ENCODE data around the gene OXNAD1.
A peak's percentile ranks its signal among the peaks of the same experiment; 100 is the strongest.

Gene OXNAD1

DNA sequence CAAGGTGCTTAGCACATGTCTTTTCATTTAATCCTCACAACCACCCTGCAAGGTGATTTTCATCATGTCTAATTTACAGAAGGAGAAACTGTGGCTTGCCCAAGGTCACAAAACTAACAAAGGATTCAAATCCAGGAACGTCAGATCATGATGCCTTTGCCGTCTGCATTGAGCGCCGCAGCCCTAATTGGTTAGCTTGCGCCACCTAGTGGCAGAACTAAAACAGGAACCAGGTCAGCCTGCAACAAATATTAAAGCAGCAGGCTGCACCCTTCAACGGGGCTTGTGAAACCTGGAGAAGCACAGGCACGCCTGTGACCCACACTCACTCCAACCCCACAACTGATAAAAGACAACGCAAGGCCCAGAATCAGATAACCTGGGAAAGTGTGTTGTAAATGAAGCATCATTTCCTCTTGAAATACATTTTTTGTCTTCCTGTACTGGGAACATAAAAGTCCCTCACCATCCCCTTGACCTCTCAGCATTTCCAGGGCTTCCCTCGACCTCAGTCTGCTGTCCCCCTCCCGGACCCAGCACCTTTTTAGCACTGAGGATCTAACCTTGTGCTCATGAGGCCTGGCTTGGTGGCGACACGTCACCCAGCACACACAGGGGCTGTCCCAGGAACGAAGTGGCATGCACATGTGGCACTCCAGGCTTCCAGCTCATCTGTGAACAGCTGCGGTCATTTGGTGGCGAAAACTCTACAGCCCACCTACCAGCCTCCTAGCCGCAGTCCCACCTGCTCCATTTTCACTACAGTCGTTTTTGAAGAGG, 17.5 kb upstream of the OXNAD1 start:
- DNase-seq = peak; percentile 69

DNA sequence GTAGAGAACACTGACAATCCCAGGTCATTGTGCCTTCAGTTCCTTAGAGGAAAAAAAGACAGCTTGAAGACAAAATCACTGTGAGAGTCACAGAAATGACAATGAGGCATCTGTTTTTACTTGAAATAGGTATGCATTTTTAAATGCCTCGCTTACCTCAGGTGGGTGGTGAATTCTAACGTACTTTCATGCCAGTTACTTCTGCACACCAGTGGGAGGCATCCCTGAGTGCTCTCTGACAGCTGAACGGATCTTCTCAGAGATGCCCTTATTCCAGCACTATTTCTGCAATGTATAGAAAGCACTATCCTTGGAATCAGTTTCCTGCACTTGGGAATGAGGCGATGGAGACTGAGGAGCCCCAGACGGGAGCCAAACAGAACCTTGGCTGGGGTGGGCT, 16.5 kb upstream of the OXNAD1 start:
- DNase-seq = no peak

DNA sequence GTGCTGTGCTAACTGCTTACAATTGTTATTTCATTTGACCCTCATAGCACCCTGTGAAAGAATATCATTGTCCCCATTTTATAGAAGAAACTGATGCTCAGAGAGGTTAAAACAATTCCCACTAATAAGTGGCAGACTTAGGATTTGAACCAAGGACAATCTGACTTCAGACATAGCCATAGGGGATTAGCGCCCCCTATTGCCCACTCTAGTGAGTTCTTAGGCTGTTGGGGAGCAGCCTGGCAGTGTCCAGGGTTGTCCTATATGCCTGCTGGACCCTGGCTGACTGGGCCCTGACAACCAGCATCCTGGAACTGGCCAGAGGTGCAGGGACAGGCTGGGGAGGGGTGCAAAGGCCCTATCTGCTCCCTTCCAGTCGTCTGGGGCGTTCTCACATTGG, 15.7 kb upstream of the OXNAD1 start:
- DNase-seq = no peak

DNA sequence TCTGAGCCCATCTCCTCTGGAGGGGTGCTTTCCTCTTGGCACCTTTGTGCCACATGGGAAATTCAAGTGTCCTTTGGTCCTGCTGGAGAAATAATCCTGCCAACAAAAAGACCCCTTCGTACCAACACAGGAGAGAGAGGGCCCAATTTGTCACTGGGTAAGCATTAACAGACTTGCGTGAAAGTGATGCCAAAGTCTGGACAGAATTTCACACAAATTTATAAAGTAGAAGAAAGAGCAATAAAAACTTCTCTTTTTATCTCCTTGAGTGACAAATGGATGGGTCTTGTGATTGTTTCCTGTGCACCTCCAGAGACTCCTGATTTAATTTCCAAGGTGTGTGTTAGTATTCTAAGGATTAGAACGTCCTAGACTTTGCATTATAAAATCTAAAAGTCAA, 15.1 kb upstream of the OXNAD1 start:
- no peak for DNase-seq

DNA sequence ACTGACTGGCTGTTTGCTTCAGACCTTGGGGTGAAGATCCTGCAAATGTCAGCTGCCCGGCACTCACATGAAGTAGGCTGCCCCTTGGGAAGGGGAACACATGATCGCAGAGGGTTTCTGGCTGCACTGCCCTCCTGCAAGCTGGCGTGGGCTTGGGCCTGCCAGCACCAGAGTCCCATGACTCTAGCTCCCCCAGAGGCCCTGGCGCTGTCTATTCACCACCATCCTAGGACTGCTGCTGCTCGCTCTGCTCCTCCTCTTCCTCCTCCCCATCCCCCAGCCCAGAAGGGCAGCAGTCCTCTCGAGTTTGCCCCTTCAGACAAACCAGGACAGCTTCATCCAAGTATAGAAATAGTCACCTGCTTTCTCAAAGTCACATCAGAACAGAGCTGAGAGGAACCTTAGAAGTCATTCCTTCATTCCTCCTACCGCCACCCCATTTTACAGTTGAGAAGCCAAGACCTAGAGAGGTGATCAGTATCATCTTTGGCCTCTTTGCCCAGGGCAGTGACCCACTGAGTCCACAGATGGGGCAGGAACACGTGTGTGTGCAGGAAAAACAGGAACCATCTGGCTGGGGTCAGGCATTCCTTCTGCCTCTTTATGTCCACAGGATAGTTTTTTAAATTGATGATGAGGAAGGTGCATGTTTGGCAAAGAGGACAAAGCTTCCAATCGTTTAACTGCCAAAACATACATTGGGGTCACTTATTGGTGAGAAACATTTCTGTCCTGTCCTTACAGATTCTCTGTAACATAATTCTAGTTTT, 13.5 kb upstream of the OXNAD1 start:
- DNase-seq = no peak

DNA sequence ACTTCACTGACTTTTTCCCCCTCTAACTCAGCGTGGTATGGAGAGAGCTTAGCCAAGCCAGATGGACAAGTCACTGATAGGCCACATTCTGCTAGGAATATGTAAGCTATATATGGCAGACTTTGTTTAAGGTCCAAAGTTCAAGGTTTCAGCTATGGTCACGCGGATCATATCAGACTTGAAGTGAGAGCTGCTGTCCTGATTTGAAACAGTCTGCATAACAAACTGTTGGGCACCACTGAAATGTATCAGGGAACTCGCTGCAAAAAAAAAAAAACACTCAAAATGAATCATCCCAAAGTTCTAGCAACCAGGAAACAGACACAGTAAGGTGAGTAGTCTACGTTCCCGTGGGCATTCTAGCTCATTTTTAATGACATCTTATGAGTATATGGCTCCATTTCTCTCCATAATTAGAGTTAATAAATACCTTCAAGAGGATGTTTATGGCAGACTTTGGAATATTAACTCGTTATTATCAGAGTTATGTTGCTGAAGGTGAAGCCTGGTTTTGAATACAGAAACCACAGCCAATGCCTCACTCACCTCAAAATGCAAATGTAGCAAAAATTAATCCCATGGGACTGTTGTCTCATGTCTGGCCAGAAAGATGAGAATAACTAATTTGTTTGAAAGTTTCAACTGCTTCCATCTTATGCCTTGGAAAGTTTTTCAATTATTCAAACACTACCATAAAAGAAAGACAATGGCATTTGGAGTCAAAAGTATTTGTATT, 12.6 kb upstream of the OXNAD1 start:
- no peak for DNase-seq

DNA sequence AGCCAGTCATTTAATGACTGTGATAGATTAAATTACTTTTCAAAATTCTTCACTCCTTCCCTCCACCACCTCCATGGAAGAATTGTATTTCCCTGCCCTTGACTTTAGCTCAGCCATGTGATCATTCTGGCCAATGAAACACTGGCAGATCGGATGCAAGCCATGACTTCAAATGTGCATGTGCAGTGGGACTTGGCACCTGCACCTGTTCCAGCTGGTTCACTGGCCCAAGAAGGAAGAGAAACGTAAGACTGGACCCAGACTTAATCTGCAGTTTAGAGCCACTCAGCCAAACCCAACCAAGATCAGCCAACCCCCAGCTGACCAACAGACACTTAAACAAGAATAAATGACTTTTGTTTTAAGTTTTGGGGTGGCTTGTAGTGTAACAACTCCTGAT, 12.0 kb upstream of the OXNAD1 start:
- no peak for DNase-seq

DNA sequence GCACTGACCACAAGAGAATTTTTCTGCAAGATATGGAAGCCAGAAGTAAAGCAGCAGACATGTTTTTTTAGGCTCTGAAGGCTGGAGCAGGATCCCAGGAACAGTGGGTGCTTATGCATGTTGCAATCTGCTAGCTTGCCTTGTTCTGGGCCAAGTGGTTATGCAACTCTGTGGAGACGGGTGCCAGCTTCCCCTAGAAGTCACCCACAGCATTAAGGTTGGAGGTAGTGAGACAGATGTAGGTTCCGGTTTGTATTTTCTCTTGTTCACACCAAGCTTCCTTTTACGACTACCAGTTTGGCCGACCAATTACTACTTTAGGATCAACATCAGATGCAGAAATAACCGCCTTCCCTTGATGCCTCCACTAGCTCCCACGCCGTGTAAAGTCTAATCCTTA, 11.4 kb upstream of the OXNAD1 start:
- DNase-seq = no peak

DNA sequence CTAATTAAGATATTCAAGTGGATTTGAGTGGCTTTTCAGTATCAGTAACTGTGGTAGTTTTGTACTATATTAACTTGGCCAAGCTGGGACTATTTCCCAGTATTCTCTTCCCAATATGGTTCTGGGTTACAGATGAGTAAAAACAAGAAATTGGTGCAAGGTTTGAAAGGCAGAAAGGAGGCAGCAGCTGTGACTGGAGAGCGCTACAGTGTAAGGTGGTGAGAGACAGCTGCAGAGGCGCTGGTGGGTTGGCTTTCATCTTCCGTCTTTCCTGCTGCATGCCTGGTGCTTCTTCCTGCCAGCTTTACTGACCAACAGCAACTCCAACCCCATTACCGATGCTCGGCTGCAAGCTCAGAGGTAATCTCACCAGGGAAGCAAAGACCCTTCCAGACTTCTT, 10.1 kb upstream of the OXNAD1 start:
- DNase-seq = no peak

DNA sequence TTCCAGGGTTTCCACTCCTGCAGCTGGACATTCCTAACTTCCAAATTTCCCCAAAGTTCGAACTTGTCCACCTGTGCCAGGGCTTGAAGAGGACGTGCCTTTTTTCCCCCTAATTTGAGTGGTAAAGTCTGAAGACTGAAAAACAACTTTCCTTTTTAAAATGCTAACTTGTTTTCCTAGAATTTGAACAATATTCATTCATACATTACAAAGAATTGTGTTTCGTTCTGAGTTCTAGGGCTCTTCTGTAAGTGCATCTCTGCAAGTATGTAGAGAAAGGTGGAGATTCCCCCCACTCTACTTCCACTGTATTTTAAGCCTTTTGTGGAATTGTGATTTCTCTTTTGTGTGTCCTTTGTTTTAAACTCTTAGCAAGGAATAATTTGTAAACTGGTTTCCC, 9.7 kb upstream of the OXNAD1 start:
- DNase-seq = no peak

DNA sequence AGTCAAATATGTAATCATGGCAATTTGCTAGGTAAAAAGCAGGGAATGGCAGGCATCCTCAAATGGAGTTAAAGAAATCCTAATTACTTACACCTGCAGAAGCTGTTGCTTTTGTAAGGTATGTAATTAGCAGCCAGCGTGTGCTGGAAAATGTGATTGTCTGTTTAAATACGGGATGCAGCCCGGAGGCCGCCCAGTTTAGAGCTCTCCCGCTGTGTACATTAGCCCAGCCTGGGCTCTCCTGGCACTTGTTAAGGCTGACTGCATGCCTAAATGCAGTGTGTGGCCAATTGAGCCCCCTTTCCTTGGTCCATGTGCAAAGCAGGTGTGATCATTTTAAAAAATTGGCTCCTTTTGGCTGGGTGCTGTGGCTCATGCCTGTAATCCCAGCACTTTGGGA, 9.3 kb upstream of the OXNAD1 start:
- DNase-seq = no peak

DNA sequence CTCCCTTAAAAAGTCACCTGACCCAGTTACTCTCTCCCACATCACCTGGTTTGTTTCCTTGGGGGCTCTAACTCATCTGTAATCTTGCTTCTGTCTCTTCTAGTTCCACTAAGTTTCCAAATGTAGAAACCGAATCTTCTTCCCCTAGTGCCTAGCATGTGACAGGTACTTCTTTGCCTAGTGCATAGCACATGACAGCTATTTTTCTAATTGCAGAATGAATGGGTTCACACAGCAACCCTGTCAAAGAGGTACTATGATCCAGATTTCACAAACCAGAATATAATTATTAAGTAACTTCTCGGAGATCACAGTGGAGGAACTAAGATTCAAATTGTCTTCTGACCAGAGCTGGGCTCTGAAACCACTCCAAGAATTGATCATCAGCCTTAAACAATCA, 7.7 kb upstream of the OXNAD1 start:
- no peak for DNase-seq

DNA sequence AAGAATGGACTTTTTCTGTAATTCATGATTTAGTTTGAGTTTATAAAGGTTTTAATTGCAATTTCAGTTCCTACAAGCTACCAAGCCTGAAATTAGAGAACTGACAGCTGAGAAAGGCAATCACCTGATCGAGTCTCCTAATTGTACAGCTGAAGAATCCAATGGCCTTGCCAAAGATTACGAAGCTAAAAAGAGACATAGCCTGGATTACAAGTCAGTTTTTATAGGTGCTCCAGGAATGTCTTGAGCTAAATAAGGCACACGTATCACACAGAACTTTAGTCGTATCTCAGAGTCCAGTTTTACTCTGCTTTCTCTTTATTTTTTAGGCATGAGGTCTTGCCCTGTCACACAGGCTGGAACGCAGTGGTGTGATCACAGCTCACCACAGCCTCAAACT, 6.8 kb upstream of the OXNAD1 start:
- DNase-seq = no peak

DNA sequence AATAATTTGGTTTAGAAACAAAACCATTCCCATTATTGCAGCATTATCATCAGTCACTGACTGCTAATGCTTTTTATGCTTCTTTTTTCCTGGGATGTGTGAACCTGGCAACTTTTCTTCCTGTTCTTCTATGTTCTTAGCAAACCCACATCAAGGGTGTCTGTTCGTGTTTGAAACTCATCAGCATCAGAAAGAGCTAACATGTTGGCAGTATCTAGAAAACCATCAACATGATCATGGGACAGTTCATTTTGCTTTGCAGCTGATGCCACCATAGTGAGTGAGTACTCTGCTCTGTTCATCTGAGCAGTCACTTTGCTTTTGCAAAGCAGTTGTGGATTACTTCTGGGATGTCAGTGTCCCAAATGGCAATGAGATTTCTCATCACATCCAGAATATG, 6.1 kb upstream of the OXNAD1 start:
- DNase-seq = no peak

DNA sequence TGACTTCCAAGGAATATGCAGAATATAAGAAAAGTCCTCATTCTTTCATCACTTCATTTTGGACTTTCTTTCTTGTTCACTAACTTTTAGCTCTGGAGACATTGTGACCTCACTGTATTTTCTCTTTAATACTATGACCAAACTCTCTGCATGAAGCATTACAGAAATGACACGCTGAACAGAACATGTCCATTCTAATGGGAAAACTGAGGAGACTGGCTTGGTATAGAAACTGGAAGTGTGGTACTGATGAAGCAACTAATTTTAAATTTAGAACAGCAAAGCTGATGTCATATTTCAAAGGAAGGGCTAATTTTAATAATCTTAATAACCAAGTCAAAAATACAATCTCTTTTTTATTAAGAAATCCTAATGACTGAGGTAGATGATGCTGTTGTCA, 5.0 kb upstream of the OXNAD1 start:
- no peak for DNase-seq

DNA sequence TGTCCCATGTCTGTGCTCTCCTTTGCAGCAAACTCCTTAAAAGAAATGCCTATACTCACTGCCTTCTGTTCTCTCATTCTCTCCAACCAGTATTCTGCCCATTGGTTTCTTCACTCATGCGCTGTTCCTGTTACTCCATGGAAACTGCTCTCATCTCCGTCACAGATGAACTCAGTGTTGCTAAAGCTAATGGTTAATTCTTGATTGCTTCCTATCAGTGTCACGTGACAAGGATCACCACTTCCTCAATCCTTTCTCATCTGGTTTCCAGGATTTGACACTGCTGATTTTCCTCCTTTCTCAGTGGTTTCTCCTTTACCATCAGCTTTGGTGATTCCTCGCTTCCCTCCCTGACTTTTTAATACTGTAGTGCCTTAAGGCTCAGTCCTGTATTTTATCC, 2.8 kb upstream of the OXNAD1 start:
- DNase-seq = no peak

DNA sequence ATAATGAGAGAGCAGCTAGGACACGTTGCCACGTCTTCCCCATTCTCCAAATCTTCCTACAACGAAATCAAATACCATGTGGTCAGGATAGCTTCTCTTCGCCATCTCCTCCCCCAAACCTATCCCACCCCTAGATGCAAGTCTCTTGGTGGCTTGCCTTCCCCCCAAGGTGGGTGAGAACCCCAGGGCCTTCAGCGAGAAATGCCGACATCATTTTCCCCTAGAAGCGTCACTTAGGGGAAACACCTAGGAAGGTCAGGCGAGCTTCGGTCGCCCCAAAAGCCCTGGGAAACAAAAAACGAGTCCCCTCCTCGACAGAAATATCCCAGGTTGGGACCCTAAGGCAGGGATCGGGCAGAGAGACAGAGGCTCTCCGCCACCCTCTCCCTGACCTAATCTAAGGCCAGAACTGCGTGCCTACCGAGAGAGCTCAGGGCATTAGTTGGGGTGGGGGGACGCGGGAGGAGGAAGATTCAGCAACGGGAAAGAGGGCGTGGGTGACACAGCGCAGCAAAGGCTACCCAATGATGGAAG, 771 bp upstream of the OXNAD1 start:
- DNase-seq = no peak

DNA sequence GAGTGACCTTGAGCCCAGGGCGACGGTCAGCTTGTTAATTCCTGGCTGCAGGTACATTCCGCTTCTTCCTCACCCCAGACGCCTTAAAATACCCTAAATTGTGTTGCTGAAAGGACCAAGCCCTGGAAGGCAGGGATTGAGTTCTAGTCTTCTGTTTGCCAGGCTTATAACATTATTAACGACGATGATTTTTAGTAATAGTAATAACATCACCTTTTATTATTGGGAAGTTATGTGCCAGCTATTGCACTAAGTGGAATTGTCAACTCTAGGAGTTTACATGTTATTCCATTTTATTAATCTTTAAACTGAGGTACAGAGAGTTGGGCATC, 409 bp downstream of the OXNAD1 start:
- no peak for DNase-seq

DNA sequence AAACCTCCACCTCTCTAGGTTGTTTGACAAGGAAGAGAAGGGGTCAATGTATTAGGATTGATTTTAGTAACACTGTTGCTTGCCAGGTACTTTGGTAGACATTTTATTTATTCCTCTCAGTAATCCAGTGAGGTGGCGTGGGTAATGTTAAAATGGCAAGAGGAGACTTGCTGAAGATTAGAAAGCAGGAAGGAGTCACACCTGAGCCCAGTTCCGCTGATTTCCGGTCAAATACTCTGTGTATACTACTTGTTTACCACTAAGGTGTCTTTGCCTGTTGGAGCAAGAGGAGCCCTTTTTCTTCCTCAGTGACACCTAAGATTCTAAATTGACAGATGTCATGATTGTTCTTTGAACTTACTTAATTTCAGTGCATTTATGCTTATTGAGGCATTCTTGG, 1.7 kb downstream of the OXNAD1 start:
- no peak for DNase-seq

DNA sequence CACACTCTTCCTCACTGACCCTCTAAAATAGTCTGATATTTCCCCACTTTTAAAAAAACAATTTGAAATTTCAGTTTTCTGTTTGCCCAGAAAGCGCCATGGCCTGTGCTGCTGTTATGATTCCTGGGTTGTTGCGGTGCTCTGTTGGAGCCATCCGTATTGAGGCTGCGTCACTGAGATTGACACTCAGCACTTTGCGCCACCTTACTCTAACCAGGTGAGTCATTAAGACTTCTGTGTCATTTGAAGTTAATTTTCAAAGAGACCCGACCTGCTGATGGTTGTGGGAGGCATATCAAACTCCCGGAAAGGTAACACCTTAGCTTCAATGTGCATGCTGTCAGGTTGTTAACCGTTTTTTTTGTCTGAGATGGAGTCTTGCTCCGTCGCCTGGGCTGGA, 5.8 kb downstream of the OXNAD1 start:
- no peak for DNase-seq

DNA sequence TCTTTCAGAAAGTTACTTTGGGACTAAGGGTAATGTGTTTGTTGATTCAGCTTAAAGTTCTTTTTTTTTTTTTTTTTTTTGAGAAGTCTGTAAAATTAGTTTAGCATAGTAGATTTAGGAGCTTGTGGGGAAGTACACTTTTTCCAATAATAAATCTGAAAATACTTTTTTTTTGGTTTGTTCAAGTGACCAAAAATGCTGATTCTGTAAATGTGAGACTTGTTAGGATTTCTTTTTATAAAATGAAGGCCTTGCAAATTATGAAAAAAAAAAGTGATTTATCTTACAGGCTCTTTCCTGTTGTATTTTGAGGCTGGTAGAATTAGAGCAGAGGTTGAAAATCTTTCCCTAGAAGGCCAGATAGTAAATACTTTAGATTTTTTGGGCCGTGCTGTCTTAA, 7.6 kb downstream of the OXNAD1 start:
- DNase-seq = no peak

DNA sequence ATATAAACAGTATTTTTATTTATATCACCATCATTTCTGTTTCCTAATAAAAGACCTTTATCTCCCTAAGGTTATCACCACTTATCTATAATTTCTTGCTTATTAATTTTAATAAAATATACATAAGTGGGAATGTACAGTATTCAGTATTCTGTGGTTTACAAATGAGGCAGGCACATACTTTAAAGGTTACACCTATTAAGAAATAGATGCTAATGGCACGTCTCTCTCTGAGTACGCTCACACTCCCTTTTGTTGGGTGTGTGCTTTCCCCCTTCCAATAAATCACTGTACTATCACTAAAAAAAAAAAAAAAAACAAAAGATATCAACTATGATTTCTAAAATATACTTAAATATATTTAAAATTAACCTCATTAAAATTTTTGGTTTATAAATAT, 8.9 kb downstream of the OXNAD1 start:
- no peak for DNase-seq

DNA sequence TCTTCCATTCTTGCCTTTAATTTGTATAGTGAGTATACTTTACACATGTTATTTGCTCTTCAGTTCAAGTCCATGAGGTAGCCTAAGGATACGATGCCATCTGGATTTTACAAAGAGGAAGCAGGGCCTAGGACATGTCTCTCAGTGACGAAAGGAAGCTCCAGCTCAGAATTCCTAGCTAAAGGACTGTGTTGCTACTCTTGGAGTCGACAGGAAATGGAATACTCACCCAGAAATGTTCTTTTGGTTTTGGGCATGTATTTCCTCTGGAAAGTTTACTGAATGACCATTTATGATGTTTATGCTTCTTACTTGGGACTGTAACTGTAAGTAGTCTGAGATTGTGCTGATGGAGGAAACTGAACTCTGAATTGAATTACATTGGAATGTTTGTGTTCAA, 12.5 kb downstream of the OXNAD1 start:
- no peak for DNase-seq

Data from effector CD4-positive, alpha-beta T cell (primary cell).